Heart left ventricle (tissue), 13 donors: ENCODE measurements around the gene HAGHL.

ENCODE experiments used
- POLR2A ChIP-seq, 2 donors: fragments of 450-650 bp; IDR thresholded peaks; one replicate each; pipeline ENCODE4 v1.6.1; 2017; ENCODE audit warnings: antibody characterized with exemption in 2 of 2, mild to moderate bottlenecking in 2 of 2, moderate library complexity in 2 of 2
- TF ChIP-seq, protein P1 (sequence below), 12 donors: fragments of 200-600 bp; sonication (generic) in 4 of 12; IDR thresholded peaks; one replicate each; pipeline versions ENCODE4 v1.5.0 to v1.8.0; 2018 to 2022; ENCODE audit warnings: antibody characterized with exemption in 12 of 12, mild to moderate bottlenecking in 5 of 12
- donor health status: ischemic (EF 13 %, LVEDD 7.1; RV severe dilation, severe dysfunction).
- donor health status: DM: no; HTN: yes; CAD: no.
- donor health status: DM: no; HTN: no; CAD: no.
- donor health status: ischemic (EF 25% LVEDD 6.9; RV normal size, moderate dysfunction).
- donor health status: ischemic (EF 25% LVEDD 5.7; RV mildly dilated, moderate dysfunction).
- donor health status: ischemic (EF 35%, LVEDD 5.7; RV mildly dilated, moderate dysfunction).
- donor health status: nonischemic (EF 11% LVEDD 7.7; RV severe dilation, severe dysfunction).
- donor health status: DM: yes; HTN: yes; CAD: no.
- donor health status: PGD.
- donor health status: ischemic (EF 29% LVEDD 5.4; RV normal size, mild dysfunction).
- donor health status: nonischemic (EF 23%, LVEDD 6.1; RV moderate dilation, normal function).

DNA sequence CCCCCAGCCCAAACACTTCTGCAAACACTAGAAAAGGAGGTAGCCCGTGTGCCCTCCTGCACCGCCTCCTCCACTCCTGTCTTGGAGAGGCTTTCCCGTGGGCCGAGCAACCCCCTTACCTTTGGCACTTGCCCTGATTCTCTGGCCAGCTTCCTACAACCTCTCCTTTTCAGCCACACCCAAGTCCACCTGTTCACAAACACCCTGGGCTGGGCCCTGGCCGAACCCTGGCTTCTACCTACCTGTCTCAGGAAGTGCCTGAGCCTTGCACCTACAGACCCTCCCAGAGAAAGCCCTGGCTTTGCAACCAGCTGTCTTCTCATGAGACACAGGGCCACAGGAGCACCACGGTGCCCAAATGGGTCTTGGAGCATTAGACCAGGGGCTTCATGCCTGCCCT lies 8.0 kb upstream of the HAGHL start:
- TF ChIP-seq, protein P1, sequence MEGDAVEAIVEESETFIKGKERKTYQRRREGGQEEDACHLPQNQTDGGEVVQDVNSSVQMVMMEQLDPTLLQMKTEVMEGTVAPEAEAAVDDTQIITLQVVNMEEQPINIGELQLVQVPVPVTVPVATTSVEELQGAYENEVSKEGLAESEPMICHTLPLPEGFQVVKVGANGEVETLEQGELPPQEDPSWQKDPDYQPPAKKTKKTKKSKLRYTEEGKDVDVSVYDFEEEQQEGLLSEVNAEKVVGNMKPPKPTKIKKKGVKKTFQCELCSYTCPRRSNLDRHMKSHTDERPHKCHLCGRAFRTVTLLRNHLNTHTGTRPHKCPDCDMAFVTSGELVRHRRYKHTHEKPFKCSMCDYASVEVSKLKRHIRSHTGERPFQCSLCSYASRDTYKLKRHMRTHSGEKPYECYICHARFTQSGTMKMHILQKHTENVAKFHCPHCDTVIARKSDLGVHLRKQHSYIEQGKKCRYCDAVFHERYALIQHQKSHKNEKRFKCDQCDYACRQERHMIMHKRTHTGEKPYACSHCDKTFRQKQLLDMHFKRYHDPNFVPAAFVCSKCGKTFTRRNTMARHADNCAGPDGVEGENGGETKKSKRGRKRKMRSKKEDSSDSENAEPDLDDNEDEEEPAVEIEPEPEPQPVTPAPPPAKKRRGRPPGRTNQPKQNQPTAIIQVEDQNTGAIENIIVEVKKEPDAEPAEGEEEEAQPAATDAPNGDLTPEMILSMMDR (IDR thresholded peaks at IDR 0.05), result no peak
- no peak for TF ChIP-seq POLR2A (IDR thresholded peaks at IDR 0.05)
